ENCODE results near the gene FBXL7. TPM values are rescaled to one million over a fixed set of nuclear protein-coding genes. Genes with fewer than 3 reads are reported as not detected.

The FBXL7 gene
- total and polyA plus RNA-seq, 4 donors = 0.24 to 1.4 (median 1.2) TPM

DNA sequence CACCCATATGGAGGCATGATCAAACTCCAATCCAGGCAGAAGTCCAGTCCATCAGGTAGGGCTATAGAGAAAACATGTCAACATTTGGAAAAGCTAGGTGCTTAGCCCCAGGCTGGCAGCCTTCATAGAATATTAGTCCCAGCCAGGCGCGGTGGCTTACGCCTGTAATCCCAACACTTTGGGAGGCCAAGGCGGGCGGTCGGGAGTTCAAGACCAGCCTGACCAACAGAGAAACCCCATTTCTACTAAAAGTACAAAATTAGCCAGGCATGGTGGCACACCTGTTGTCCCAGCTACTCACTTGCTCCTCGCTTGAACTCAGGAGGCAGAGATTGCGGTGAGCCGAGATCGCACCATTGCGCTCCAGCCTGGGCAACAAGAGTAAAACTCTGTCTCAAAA, 393.9 kb downstream of the FBXL7 start:
- Histone ChIP-seq H3K9me3 (ENCODE audit: control insufficient read depth in 4 of 4, low read length in 3 of 4) (no peaks in the 10 kb centered on the region), H3K27me3 (ENCODE audit: control insufficient read depth in 4 of 4, insufficient read depth in 4 of 4, low read length in 3 of 4) (no peaks in the 10 kb centered on the region), H3K4me3 (ENCODE audit: low read depth in 1 of 3, low read length in 3 of 3) (no peak overlapping the region), H3K36me3 (ENCODE audit: control insufficient read depth in 4 of 4, insufficient read depth in 3 of 4, low read depth in 1 of 4, low read length in 3 of 4) (no peaks in the 10 kb centered on the region), H3K27ac (ENCODE audit: low read depth in 1 of 2, low read length in 2 of 2) (no peak overlapping the region), H3K4me1 (ENCODE audit: control insufficient read depth in 4 of 4, insufficient read depth in 4 of 4, low read length in 3 of 4) (no peaks in the 10 kb centered on the region), H3K9ac (ENCODE audit: low read depth in 1 of 2, low read length in 2 of 2) (no peak overlapping the region)
- DNase-seq (ENCODE audit: low spot score) = no peak
- TF ChIP-seq, protein P1, sequence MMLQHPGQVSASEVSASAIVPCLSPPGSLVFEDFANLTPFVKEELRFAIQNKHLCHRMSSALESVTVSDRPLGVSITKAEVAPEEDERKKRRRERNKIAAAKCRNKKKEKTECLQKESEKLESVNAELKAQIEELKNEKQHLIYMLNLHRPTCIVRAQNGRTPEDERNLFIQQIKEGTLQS (IDR thresholded peaks at IDR 0.05) = no peak
- no peak for TF ChIP-seq TAF1 (conservative IDR thresholded peaks at IDR 0.05)
- no peak for TF ChIP-seq CTCF (IDR thresholded peaks at IDR 0.05; ENCODE audit: low read depth, low read length, missing input control)
- TF ChIP-seq JUND (IDR thresholded peaks at IDR 0.05) = no peak
- no peak for TF ChIP-seq YY1 (IDR thresholded peaks at IDR 0.05)
- no peak for TF ChIP-seq RXRA (IDR thresholded peaks at IDR 0.05)
- no peak for TF ChIP-seq GABPA (IDR thresholded peaks at IDR 0.05 in 1 of 2, conservative IDR thresholded peaks at IDR 0.05 in 1 of 2)
- TF ChIP-seq NR2F2 (IDR thresholded peaks at IDR 0.05) = no peak
- TF ChIP-seq EGR1 (IDR thresholded peaks at IDR 0.05; ENCODE audit: low read depth in 2 of 2) = no peak
- no peak for TF ChIP-seq FOXA2 (IDR thresholded peaks at IDR 0.05)
- no peak for TF ChIP-seq FOXA1 (IDR thresholded peaks at IDR 0.05)
- no peak for TF ChIP-seq HNF4A (conservative IDR thresholded peaks at IDR 0.05)
- TF ChIP-seq, protein P2, sequence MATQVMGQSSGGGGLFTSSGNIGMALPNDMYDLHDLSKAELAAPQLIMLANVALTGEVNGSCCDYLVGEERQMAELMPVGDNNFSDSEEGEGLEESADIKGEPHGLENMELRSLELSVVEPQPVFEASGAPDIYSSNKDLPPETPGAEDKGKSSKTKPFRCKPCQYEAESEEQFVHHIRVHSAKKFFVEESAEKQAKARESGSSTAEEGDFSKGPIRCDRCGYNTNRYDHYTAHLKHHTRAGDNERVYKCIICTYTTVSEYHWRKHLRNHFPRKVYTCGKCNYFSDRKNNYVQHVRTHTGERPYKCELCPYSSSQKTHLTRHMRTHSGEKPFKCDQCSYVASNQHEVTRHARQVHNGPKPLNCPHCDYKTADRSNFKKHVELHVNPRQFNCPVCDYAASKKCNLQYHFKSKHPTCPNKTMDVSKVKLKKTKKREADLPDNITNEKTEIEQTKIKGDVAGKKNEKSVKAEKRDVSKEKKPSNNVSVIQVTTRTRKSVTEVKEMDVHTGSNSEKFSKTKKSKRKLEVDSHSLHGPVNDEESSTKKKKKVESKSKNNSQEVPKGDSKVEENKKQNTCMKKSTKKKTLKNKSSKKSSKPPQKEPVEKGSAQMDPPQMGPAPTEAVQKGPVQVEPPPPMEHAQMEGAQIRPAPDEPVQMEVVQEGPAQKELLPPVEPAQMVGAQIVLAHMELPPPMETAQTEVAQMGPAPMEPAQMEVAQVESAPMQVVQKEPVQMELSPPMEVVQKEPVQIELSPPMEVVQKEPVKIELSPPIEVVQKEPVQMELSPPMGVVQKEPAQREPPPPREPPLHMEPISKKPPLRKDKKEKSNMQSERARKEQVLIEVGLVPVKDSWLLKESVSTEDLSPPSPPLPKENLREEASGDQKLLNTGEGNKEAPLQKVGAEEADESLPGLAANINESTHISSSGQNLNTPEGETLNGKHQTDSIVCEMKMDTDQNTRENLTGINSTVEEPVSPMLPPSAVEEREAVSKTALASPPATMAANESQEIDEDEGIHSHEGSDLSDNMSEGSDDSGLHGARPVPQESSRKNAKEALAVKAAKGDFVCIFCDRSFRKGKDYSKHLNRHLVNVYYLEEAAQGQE (IDR thresholded peaks at IDR 0.05) = no peak
- TF ChIP-seq, protein P3, sequence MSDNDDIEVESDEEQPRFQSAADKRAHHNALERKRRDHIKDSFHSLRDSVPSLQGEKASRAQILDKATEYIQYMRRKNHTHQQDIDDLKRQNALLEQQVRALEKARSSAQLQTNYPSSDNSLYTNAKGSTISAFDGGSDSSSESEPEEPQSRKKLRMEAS (IDR thresholded peaks at IDR 0.05) = no peak
- TF ChIP-seq HNF4G (IDR thresholded peaks at IDR 0.05) = no peak
- TF ChIP-seq ZBTB33 (IDR thresholded peaks at IDR 0.05) = no peak
- no peak for TF ChIP-seq RAD21 (IDR thresholded peaks at IDR 0.05)
- no peak for TF ChIP-seq SP1 (IDR thresholded peaks at IDR 0.05)
- 95% methylated on average over 11 of the region's 11 CpGs for WGBS

All from liver (tissue), 9 donors.